GM19463 (cell line): ENCODE data around the gene NUMBL.
"Not testable (repeated sequence)": the region's sequence is repeated elsewhere in the genome, so short reads cannot be mapped to it uniquely, and the experiment has no call there.

ENCODE experiments used
- ATAC-seq: cut with Tn5 transposase; IDR thresholded peaks from one replicate; pipeline ENCODE4 v1.9.1; 2021; ENCODE audit warnings: mild to moderate bottlenecking, moderate library complexity; ENCODE audit not compliant: unreplicated experiment

The NUMBL gene

DNA sequence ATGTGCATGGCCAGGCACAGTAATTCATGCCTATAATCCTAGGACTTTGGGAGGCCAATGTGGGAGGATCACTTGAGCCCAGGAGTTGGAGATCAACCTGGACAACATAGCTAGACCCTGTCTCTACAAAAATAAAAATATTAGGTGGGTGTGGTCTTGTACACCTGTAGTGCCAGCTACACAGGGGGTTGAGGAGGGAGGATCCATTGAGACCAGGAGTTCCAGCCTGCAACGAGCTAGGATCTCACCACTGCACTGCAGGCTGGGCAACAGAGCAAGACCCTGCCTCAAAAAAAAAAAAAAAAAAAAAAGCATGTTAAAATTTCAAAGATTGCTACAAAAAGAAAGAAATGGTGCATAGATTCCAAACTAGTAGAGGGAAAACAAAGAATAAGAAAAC lies 52.1 kb downstream of the NUMBL start:
- no peak for ATAC-seq

DNA sequence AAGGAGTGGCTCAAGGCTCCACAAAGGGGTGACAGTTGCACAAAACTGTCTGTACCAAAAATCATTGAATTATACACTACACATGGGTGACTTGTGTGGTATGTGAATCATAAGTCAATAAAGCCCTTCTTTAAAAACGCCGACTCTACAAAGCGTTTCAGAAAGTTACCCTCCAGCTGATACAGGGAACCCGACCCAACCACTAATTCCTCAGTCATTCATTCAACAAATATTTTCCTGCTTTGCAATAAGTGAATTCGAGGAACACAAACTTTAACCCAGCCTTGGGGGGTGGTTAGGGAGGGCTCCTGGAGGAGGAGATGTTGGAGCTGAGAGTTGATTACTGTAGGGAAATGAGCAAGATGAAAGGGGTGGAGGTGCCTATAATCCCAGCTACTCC lies 57.2 kb downstream of the NUMBL start:
- no peak for ATAC-seq

DNA sequence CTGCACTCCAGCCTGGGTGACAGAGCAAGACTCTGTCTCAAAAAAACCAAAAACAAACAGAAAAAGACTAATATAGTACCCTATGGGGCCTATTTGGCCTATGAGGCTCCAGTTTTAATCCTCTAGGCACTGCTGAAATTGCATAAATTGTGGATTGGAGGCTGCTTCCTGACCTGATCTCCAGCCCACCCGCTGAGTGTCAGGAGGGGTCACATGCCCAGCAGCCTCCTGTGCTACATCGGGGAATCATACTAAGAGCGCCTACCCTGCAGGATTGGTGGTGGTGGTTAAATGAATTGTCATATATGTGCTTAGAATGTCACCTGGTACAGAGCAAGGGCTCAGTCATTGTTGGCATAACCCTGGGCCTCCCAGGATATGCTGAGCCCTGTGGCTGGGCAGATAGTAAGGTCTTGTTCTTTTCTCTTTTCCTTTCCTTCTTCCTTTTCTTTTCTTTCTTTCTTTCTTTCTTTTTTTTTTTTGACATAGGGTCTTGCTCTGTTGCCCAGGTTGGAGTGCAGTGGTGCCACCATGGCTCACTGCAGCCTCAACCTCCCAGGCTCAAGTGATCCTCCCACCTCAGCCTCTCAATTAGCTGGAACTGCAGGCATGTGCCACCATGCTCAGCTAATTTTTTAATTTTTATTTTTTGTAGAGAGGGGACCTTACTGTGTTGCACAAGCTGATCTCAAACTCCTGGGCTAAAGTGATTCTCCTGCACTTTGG lies 58.0 kb downstream of the NUMBL start:
- ATAC-seq = no peak

DNA sequence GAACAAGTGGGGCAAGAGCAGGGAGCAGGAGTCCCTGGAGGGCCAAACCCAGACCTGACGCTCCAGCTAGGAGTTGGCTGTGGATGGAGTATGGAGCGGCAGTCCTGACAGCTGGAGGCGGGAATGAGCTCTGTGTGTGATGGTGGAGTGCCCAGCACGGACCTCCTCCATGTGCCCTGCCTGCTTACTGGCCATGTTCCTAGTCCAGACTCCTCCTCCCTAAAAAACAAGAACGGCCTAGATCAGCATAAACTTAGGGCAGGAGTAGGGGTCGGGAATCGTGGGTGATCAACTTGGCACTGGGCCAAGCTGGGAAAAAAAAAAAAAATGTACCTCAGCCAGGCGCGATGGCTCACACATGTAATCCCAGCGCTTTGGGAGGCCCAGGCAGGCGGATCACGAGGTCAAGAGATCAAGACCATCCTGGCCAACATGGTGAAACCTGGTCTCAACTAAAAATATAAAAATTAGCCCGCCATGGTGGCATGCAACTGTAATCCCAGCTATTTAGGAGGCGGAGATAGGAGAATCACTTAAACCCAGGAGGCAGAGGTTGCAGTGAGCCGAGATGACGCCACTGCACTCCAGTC lies 59.8 kb downstream of the NUMBL start:
- ATAC-seq = no peak

DNA sequence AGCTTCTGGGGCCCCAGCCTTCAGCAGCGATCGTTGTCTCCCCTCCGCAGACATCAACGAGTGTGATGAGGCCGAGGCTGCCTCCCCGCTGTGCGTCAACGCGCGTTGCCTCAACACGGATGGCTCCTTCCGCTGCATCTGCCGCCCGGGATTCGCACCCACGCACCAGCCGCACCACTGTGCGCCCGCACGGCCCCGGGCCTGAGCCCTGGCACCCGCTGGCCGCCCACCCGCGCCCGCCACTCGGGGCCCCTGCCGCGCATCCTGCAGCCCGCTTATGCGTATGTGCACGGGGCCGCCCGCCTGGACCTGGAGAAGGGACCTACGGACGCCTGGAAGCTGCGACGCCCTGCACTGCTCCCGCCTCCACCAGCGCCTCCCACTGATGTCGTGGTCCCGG lies 61.1 kb downstream of the NUMBL start:
- ATAC-seq = no peak

DNA sequence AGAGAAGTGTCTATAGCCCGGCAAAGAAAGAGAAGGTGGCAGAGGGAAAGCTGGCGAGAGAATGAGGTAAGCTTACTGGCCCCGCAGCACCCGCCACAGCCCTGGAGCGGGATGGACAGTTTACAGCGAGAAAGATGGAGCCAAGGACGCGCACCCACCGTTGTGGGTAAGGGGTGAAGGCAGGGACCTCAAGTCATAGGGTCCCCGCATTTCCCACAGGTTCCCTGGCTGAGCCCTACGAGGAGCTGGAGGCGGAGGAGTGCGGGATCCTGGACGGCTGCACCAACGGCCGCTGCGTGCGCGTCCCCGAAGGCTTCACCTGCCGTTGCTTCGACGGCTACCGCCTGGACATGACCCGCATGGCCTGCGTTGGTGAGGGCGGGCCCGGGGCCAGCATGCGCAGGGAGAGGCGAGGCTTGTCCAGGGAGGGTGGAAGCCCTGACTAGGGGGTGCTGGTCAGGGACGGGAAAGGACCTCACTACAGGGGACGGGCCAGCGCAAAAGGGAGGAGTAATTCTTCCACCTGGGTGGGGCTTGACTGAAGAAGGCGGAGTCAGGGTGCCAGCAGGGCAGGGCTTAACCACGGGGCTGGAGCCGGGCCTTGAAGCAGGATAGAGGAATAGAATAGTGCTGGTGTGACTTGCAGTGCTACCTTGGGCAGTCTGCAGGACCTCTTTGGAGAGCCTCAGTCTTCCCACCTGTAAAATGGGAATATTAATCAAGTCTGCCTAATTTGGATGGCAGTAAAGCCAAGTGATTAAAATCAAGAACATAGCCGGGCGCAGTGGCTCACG lies 62.8 kb downstream of the NUMBL start:
- ATAC-seq = no peak

DNA sequence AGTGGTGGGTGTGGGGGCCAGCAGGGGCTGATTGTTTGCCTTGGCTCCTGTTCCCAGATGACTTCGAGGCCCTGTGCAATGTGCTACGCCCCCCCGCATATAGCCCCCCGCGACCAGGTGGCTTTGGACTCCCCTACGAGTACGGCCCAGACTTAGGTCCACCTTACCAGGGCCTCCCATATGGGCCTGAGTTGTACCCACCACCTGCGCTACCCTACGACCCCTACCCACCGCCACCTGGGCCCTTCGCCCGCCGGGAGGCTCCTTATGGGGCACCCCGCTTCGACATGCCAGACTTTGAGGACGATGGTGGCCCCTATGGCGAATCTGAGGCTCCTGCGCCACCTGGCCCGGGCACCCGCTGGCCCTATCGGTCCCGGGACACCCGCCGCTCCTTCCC lies 63.5 kb downstream of the NUMBL start:
- ATAC-seq = no peak

DNA sequence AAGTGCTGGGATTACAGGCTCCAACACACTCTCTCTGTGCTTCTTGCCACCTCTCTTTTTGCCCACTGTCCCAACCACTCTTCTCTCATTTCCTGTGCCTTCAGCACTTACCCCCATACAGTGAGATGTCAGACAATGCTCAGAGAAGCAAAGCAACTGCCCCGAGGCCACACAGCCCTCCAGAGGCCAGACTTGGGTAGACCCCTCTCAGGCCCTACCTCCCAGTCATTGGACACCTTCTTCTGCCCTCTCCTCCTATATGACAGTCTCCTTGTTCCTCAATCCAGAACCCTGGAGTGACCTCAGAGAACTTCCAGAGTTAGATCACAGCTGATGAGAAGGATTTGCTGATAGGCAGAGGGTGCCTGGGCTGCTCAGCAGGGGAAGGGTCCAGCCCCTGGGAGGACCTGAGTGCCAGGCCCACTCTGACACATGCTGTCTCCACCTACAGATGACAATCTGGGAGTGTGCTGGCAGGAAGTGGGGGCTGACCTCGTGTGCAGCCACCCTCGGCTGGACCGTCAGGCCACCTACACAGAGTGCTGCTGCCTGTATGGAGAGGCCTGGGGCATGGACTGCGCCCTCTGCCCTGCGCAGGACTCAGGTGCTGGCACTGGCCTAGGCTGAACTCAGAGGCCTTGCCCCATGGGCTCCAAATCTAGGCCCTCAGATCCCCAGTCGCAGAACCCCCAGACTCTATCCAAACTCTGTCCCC lies 64.9 kb downstream of the NUMBL start:
- no peak for ATAC-seq

DNA sequence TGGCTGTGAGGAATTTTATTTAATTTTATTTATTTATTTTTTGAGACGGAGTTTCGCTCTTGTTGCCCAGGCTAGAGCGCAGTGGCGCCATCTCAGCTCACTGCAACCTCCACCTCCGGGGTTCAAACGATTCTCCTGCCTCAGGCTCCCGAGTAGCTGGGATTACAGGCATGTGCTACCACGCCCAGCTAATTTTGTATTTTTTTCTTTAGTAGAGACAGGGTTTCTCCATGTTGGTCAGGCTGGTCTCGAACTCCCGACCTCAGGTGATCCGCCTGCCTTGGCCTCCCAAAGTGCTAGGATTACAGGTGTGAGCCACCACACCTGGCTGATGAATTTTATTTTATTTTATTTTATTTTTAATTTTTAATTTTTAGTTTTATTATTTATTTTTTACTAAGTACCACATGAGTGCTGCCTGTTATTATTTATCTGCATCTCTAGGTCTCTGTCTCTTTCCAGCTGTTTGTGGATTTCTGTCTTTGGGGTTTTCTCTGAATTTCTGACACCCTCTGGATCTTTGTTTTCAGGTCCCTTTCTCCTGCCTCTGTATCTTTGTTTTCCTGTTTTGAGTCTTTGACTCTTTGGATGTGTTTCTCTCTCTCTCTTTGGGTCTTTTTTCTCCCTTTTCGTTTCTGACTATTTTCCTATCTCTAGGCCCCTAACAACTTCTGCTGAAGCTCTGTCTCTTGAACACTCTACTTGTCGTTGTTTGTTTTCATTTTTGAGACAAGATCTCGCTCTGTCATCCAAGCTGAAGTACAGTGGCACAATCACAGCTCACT lies 65.9 kb downstream of the NUMBL start:
- ATAC-seq = not testable (repeated sequence)

DNA sequence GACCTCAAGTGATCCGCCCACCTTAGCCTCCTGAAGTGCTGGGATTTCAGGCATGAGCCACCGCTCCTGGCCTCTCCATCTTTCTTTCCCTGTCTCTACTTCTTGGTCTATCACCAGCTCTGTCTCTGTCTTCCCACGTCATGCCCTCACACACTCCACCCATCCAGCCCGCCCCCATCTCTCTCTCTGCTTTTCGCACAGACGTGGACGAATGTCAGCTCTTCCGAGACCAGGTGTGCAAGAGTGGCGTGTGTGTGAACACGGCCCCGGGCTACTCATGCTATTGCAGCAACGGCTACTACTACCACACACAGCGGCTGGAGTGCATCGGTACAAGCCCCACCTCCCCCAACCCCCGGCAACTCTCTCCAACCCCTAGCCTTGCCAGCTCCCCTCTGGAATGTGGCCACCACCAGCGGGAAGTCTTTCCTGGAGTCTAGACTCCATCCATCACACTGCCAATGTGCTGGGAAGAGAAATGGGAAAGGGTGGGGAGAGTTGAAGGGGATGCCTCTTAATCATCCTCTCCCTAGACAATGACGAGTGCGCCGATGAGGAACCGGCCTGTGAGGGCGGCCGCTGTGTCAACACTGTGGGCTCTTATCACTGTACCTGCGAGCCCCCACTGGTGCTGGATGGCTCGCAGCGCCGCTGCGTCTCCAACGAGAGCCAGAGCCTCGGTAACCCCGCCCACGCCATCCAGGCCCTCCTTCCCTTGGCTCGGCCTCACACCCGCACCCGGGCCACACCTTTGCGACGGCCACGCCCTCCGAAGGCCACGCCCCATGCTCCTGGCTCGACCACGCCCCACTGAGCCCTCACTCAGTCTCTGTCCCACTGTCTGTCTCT lies 66.8 kb downstream of the NUMBL start:
- ATAC-seq = no peak

DNA sequence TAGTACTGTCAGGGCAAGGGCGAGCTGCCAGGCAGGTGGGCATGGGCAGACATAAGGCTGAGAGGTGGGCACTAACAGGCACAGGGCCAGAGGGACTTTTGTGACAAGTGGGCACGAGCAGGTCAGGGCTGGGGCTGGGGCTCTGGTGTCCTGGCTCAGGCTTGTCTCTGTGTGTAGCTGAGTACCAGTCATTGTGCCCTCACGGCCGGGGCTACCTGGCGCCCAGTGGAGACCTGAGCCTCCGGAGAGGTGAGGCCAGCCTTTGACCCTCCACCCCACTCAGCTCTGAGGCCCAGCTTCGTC lies 67.7 kb downstream of the NUMBL start:
- no peak for ATAC-seq

DNA sequence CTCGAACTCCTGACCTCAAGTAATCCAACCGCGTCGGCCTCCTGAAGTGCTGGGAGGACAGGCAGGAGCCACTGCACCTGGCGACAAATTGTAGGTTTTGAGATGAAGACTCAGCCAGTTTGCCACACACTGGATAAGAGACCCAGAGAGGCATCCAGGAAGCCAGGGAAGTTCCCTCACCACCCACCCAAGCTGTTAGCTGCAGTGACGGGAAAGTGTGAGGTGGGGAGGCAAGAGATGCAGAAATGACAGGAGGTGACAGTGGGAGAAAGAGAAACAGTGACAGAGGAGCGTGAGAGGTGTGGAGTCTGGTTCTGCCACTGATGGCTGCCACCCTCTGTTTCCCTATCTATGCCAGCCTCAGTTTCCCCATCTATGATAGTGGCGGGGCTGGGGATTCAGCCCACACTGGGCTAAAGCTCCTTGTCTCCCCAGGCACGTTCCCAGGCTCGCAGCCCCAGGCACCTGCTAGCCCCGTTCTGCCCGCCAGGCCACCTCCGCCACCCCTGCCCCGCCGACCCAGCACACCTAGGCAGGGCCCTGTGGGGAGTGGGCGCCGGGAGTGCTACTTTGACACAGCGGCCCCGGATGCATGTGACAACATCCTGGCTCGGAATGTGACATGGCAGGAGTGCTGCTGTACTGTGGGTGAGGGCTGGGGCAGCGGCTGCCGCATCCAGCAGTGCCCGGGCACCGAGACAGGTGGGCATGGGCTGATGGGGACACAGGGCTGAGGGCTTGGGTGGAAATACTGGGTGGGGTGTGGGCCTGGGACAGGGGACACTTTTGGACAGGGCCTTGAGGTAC lies 68.3 kb downstream of the NUMBL start:
- no peak for ATAC-seq

DNA sequence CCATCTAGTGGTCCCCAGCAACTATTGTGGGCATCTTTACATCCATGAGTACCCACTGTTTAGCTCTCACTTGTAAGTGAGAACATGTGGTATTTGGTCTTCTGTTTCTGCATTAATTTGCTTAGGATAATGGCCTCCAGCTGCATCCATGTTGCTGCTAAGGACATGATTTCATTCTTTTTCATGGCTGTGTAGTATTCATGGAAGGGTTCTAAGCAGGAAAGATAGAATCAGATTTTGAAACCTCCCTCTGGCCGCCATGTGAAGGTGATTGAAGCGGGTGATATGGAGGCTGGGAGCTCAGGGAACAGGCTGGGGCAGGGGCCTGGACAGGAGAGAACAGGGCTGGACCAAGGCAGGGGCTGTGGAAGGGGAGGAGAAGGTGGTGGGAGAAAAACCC lies 69.2 kb downstream of the NUMBL start:
- ATAC-seq = no peak

DNA sequence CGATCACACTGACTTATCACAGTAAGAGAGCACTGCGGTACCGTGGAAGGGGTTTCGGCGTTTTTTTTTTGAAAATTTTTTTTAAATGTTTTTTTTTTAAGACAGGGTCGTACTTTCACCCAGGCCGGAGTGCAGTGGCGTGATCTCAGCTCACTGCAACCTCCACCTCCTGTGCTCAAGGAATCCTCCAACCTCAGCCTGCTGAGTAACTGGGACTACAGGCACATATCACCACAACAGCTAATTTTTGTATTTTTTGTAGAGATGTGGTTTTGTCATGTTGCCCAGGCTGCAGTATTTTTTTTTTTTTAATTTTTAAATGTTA lies 70.3 kb downstream of the NUMBL start:
- no peak for ATAC-seq

DNA sequence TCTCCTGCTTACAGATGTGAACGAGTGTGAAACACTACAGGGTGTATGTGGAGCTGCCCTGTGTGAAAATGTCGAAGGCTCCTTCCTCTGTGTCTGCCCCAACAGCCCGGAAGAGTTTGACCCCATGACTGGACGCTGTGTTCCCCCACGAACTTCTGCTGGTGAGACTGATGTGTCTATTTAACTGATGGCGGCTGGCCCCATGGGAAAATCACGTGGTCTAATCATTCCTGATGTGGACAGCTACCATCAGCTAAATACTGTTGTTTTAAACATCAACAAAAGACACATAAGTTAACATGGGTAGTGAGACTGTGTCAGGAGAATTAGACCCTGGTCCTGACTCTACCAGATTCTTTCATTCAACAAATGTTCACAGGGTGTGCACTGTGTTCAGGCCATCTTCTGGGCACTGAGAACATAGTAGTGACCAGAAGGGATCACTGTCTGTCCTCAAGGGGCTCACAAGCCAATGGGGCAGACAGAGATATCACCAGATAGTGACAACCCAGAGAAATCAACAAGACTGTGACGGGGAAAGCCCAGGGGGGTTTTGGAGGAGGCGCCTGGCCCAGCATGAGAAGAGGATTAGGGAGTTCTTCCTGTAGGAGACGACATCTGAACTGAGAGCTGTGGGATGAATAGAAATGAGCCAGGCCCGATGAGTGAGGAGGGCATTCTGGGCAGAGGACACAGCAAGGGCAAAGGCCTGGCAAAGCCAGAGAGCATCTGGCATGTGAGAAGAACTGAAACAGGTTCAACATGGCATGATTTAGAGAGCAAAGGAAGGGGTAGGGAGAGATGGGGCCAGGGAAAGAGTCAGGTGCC lies 70.9 kb downstream of the NUMBL start:
- no peak for ATAC-seq

DNA sequence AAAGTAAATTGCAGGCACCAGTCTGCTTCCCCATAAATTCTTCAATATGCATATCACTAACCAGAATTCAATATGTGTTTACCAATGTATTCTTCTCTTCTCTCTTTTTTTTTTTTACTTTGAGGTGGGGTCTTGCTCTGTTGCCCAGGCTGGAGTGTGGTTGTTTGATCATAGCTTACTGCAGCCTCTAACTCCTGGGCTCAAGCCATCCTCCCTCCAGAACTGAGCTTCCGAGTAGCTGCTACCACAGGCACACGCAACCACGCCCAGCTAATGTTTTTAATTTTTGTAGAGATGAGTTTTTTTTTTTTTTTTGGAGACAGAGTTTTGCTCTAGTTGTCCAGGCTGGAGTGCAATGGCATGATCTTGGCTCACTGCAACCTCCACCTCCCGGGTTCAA lies 72.5 kb downstream of the NUMBL start:
- no peak for ATAC-seq

DNA sequence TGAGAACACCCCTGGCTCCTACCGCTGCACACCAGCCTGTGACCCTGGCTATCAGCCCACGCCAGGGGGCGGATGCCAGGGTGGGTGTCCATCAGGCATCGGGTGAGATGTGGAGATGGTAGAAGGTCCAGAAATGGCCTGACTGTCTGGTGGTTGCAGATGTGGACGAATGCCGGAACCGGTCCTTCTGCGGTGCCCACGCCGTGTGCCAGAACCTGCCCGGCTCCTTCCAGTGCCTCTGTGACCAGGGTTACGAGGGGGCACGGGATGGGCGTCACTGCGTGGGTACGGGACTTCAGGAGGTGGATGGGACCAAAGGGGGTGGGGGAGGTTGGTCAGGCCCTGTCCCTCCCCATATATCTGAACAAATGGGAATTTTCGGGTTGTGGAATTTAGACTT lies 73.5 kb downstream of the NUMBL start:
- no peak for ATAC-seq

DNA sequence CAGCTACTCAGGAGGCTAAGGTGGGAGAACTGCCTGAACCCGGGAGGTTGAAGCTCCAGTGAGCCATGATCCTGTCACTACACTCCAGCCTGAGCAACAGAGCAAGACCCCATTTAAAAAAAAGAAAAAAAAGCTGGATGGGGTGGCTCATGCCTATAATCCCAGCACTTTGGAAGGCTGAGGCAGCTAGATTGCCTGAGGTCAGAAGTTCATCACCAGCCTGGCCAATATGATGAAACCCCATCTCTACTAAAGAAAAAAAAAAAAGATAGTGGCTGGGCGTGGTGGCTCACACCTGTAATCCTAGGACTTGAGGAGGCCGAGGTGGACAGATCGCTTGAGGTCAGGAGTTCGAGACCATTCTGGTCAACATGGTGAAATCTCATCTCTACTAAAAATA lies 74.3 kb downstream of the NUMBL start:
- ATAC-seq = no peak
